ENCODE data around the gene NBPF15.
"Not testable (repeated sequence)": the region's sequence is repeated elsewhere in the genome, so short reads cannot be mapped to it uniquely, and the experiment has no call there.

Gene NBPF15, protein sequence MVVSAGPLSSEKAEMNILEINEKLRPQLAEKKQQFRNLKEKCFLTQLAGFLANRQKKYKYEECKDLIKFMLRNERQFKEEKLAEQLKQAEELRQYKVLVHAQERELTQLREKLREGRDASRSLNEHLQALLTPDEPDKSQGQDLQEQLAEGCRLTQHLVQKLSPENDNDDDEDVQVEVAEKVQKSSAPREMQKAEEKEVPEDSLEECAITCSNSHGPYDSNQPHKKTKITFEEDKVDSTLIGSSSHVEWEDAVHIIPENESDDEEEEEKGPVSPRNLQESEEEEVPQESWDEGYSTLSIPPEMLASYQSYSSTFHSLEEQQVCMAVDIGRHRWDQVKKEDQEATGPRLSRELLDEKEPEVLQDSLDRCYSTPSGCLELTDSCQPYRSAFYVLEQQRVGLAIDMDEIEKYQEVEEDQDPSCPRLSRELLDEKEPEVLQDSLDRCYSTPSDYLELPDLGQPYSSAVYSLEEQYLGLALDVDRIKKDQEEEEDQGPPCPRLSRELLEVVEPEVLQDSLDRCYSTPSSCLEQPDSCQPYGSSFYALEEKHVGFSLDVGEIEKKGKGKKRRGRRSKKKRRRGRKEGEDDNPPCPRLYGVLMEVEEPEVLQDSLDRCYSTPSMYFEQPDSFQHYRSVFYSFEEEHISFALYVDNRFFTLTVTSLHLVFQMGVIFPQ

DNA sequence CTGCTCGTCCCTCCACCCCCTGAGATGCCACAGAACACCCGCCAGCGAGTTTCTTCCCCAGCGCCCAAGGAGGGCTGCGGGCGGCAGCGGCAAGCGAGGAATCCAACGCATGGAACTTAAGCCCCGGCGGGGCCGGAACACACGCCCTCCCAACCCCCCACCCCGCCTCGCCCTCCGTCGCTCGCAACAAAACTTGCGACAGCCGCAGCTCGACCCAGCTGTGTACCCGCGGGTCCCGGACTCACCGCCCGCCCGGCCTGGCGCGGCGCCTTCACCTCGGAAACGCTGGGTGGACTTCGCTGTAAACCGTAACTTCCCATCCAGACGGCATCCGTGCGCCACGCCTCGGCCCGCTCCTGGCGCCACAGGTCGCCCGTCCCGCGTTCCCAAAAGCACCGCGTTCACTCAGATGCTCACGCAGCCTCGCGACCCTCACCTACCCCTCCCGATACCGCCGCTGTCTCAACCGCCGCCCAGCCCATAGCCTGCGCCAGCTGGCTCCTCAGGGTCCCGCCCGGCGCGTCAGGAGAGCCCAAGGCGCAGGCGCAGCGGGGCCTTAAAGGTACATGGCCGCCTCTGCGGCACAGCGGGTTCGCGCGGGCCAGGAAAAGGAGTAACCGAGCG, at the start of gene NBPF15:
Gene NBPF15, minus strand, starts transcription at position 534 of the 624 bp plus-strand sequence. CDS start 21,666 bp downstream, outside the sequence.
- DNase-seq, result not testable (repeated sequence)

DNA sequence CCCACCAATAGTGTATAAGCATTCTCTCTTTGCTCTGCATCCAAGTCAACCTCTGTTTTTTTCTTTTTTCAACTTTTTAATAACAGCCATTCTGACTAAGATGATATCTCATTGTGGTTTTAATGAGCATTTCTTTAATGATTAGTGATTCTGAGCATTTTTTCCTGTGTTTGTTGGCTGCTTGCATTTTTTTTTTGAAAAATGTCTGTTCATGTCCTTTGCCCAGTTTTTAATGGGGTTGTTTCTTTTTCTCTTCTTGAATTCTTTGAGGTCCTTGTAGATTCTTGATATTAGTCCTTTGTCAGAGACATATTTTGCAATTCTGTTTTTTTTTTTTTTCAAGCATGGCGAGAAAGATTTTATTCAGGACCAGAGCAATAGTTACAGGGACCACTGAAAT, 35.0 kb upstream of the NBPF15 start:
- not testable (repeated sequence) for DNase-seq

DNA sequence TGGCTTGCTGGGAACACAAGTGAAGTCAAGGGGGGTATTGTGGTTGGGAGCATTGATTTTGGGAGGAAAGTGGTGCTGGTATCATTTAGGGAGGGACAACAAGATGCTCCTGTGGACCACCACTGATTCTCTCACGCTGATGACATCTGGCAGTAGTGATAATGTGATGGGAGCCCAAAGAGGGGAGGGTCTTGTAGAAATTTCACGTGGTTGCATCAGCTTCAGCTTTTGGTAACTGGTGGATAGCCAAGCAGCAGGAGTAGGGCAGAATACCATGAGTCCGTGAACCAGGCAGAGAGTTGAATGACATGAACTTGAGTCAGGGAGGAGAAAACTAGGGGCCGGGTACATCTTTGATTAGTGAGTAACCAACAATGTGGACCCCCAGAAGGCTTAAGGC, 32.7 kb upstream of the NBPF15 start:
- not testable (repeated sequence) for DNase-seq

DNA sequence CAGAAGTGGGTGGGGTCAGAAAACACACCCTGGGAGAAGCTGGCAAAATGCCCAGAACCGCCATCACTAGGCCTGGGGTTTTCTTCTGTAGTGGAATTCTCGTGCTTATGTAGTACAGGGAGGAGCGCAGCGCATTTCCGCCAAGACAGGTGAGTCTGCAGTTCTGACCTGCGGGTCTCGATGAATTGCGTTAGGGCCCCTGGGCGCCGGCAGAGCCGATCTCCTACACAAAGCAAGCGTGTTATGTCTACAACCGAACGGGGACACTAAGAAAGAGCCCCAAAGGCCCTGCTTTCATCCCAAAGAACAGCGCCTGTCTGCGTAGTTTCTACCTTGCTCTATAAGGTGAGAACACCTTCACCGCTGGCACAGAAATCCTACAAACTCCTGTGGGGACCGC, 28.9 kb upstream of the NBPF15 start:
- DNase-seq, result not testable (repeated sequence)

DNA sequence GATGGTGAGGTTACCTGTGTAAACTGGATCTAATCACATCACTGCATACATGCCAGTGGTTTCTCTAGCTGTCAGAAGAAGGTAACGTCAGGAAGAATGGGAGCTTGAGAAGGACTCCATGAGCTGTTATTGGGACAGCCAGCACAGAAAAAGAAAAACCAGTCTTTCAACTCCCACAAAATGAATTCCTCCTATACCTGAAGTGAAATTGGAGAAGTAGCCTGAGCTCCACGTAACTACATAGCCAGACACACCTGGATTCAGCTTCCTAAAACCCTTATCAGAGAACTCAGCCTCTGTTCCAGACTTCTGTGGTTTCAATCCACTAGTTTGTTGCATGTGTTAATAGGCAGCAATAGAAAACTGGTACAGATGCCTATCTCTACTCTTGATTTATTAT, 25.5 kb upstream of the NBPF15 start:
- not testable (repeated sequence) for DNase-seq

DNA sequence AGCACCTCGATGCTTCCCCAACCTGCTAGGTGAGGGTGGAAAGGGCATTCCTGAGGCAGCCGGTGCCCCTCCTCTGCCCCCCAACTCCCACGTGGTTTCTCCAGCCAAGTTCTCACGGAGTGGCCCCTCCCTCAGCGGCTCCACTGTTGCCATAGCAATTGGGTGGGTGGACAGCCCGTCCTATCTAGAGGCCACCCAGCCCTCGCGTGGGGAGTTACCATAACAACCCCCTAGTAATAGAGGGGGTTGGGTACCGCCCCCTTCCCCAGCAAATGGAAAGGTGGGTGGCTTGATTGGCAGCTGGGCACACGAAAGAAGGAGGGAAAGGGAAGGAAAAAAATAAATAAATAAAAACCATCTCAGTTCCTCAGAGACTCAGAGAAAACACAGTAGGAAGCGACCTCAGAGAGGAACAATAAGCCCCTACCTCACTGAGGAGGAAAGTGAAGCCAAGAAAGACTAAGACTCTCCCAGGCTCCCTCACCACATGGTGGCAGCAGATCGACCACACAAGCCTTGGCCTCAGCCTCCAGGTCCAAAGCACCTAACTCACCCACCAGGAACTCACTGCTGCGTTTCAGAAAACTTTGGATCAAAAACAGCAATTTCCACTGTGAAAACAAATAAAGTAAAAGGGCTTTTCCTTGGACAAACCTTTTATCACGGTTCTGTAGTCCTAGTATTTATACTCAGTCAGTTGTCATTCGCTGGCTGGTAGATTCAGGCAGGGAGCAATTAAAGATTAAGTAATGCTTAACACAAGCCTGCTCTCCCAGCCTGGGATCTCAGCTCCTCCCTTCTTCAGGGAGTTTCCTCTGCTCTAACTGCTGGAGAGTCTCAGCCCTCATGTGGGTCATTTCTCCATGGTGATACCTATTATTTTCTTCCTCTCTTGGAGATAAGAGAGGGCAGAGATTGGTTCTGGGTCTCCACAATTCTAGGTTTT, 23.9 kb upstream of the NBPF15 start:
- not testable (repeated sequence) for DNase-seq

DNA sequence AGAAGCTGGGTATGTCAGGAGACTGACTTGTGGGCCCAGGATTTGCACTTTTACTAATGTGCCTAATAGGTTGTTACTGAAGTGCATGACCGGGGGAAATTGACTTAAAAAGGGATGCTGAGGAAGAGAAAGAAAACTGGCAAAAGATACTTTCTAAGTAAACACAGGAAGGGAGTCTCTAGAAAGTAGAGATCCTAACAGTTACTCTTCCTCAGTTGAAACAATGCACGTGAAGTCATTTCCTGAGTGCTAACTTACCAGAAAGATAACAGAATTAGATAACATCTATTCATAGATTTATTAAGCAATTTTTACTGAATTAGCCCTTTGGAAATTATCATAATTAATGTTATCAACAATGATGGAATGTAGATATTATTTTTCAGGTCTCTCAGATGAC, 12.4 kb upstream of the NBPF15 start:
- not testable (repeated sequence) for DNase-seq

DNA sequence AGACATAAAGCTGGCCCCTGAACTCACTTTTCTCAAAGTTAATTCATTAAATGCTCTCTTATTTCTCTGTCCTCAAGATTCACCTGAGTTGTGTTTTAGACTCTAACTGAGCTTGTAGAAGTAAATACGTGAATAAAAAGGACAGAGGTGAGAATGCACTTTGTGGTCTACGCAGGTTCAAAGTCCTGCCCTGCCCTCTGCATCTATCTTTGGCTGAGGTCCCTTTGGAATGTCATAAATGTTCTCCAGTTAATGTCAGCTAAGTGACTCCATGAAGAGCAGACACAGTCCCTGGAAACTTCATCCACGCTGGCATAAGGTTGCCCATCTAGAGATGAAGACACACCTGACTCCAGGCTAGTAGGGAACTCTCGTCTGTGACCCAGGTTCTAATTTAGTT, 10.0 kb upstream of the NBPF15 start:
- not testable (repeated sequence) for DNase-seq

DNA sequence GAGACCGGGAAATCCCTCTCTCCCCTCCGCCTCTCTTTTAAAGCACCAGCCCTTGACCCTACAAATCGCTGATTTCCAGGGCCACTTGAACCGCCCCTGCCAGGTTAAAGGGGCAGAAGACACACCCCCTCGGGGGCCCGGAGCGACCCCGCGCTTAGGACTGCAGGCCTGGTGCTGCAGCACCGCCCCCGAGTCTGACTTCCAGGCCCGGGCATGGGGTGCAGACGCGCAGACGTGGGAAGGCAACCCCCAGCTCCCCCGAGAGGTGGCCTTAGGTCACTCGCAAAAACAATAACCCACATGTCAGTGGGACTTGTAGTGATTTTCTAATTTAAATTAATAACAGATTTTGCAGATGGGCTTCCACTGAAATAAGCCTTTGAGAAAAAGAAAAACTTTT, 309 bp upstream of the NBPF15 start:
- not testable (repeated sequence) for DNase-seq

DNA sequence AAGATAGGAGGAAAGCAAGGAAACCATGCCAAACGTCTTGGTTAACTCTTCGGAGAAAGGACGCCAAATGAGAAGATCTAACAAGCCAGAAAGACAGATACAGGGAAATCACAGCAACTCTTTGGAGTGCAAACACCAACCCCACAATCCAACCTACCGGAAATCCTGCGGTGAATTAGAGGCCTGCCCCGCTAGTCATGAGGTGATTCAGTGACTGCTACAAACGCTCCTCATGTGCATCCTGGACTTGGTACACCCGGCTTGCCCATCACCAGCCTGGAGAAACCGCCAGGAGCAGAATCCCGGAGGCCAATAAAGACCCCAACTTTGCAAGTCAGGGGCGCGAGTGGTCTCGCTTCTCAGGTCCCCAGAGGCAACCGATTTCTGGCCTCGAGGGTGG, 783 bp downstream of the NBPF15 start:
- not testable (repeated sequence) for DNase-seq

DNA sequence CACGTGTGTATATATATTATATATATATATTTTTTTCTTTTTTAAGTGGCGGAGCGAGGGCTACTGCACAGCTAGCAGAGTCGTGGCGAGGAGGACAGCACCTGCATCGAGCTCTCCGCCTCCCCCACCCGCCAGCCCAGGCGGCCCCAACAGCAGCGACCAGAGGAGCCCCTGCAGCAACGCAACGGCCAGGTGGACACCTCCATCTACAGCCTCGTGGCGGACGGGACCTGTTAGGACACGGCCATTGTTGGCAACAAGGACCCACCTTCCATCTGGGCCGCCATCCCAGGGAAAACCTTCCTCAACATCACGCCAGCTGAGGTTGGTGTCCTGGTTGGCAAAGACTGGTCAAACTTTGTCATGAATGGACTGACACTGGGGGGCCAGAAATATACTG, 19.1 kb downstream of the NBPF15 start:
- DNase-seq, result not testable (repeated sequence)

DNA sequence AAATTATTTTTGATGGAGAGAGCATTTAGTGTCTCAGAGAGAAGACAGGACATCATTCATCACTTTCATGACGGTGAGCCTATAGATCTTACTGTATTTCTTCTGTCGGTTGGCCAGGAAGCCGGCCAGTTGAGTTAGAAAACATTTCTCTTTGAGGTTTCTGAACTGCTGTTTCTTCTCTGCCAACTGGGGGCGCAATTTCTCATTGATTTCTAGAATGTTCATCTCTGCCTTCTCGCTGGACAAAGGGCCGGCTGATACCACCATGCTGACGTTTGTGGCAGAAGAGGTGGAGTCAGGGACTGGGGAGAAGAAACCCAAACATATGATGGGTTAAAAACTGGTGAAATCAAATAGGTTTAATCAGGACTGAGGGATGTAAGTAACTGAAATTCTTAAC, 21.7 kb downstream of the NBPF15 start:
- not testable (repeated sequence) for DNase-seq

DNA sequence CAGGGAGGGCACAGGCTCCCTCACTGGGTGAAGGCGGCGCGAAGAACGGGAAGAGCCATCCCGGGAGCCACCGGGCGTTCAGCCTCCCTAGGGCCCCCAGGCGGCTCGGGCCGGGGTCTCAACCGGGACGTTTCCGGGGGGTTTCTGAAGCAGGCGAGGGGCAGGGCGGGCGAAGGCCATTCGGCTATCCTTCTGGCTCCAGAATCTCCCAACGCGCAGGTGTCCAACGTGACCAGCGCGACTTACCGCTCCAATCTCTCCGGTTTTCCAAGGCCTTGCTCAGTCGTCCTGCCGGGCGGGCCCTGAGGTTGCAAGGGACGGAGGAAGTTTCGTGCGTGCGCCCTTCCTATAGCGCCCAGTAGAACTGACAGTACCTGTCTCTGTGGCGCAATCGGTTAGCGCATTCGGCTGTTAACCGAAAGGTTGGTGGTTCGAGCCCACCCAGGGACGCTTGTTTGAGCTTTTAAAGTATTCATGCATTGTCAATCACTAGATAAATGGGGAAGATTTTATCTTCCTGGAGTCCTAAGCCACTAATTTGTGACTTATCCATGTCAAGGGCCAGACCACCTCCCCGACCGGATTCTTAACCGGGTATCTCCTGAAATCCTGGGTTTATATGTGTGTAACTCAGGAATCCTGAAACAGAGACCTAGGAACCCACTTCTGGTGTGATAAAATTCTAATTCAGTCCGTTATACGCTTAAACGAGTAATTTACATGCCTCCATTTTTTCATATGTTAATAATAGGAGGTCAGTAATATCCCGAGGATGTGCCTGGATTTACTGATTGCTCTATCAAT, 42.4 kb downstream of the NBPF15 start:
- DNase-seq, result not testable (repeated sequence)

DNA sequence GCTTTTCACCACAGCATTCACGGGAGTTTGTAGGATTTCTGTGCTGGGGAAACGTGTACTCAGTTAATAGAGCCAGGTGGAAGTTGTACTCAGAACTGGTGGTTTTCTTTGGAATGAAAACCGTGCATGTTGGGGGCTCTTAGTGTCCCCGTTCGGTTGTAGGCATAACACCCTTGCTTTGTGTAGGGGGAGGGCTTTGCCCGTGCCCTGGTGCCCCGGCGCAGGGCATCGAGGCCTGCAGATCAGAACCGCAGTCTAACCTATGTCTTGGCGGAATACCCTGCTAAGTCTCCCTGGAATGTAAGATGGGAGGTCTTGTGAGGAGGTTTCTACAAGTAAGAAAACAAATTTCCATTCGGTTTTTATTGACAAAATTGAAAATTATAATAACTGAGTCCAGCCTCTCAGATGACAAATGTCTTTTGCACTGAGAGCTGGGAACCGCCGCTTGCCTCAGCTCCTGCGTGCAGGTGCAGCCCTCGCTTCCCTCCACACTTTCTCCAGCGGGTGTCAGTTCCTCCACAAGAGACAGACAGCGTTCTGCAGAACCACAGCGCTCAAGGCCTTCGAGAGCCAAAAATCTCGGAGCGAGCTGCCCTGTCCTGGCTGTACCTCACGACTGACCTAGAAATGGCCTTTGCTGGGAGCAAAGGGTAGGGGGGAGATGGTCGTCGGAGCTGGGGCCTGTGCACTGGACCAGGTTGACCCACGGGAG, 47.9 kb downstream of the NBPF15 start:
- not testable (repeated sequence) for DNase-seq

DNA sequence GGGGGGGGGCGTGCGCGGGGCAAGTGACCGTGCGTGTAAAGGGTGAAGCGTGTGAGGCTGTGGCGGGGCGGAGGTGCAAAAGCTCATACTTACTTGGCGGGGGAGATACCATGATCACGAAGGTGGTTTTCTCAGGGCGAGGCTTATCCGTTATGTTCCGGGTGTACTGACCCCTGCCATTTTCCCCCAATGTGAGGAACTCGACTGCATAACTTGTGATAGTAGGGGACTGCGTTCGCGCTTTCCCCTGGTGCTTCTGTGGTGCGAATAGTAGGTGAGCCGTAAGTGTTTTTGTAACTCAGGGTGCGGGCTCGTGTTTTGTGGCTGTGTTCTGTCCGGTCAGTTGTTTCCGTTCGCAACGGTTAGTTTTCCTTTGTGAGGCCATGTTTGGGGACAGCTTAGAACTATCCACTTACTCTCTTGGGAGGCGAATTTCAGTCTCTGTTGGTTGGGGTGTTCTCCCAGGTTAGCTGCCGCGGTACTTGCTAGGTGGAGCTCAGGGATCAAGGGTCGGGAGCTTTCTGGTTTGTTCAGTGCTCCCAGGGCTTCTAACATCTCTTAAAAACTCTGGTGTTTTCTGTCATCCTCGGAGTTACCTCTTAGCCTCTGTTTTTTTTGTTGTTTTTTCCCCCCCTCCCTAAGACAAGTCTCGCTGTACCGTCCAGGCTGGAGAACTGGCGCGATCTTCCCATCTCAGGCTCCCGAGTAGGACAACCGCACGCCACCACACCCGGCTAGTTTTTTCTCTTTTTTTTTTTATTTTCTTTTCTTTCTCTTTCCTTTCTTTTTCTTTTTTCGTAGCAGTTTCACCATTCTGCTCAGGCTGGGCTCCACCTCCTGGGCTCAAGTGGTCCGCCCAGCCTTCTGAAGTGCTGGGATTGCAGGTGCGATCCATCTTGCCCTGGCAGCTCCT, 48.7 kb downstream of the NBPF15 start:
- peak; percentile 26 for DNase-seq

DNA sequence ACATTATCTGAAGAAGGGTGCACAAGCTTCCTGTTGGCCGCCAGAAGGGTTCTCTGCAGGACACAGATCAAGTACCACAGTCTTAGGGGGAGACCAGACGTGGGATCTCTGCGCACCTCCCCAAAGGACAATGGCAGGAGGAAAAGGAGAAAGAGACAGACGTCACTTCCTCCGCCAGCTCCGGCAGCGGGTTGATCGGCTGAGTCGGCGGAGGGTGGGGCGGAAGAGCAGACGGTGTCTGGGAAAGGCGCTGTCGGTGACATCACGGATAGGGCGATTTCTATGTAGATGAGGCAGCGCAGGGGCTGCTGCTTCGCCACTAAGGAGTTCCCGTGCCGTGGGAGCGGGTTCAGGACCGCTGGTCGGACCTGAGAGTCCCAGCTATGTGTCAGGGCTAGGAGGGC, 49.4 kb downstream of the NBPF15 start:
- DNase-seq, result not testable (repeated sequence)

DNA sequence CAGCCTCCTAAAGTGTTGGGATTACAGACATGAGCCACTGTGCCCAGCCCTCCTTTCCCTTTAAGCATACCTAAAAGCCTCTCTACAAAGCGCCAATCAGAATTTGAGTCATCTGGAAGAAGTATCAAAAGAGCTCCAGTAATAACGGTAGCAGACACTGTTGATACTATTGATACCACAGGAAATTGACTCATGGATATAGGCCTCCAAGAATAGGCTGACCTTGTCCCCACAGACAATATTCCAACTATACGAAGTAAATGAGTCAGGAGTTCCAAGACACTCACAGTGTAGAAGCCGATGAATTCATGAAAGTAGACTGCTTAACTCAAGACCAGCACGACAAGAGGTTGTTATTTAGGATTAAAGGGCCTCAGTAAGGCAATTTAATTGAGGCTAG, 58.7 kb downstream of the NBPF15 start:
- DNase-seq, result not testable (repeated sequence)

DNA sequence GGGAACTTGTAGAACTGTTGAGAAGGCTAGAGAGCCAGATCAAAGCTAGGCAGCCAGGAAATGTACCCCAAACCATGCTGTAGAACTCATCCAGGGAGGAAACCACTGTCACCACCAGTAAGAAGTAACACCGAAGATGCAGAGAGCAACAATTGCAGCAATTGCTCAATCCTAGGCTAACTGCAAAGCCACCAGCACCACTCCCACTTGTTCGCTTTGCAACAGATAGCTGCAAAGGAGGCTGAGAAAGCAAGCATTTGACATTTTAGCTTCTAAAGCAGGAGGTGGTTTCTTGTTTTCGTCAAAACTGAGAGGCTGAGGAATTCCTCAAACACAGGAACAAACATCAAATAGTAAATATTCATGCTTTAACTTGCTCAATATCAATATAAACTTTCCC, 89.8 kb downstream of the NBPF15 start:
- not testable (repeated sequence) for DNase-seq
